HCT116 (cell line): ENCODE results near the gene EDN2. TPM values are rescaled to one million over a fixed set of nuclear protein-coding genes. Genes with fewer than 3 reads are reported as not detected.

ENCODE experiments used
- ATAC-seq: fragments of 200-7000 bp; cut with Tn5 transposase; 2 replicates; pipeline ENCODE4 v1.9.1; 2020; ENCODE audit warnings: mild to moderate bottlenecking, moderate library complexity
- BruUV-seq: library from RNA; stranded (reverse); fragments of 400-500 nt; replicated peaks from 2 replicates; lab custom pipeline; 2021; lab: Mats Ljungman, UMichigan
- CTCF ChIA-PET: fragments of 300-600 bp; sonication (Branson Sonifier 250); formaldehyde crosslinking; loops from one replicate; lab custom pipeline; 2021; ENCODE audit warnings: antibody characterized with exemption; lab: Charles Lee
- POLR2A ChIA-PET: fragments of 300-600, 350-600 bp; sonication (Branson Sonifier 250); formaldehyde crosslinking; loops from one replicate; lab custom pipeline; 2021; ENCODE audit warnings: antibody characterized with exemption; lab: Charles Lee
- RAD21 ChIA-PET, 2 experiments: fragments of 300-600 bp; sonication (Branson Sonifier 250); formaldehyde crosslinking; loops; one replicate each; lab custom pipeline; 2023; ENCODE audit warnings: low total read pairs in 2 of 2; ENCODE audit not compliant: uncharacterized antibody in 2 of 2, unreplicated experiment in 2 of 2, low non-redundant PET in 1 of 2; lab: Charles Lee
- DNase-seq: peaks from one replicate; pipeline ENCODE4 v3.0.0-alpha.2; 2010; ENCODE audit warnings: low read depth, low spot score
- H2AFZ ChIP-seq: fragments of 200-600 bp; shearing (Covaris generic), sonication (generic); 2 replicates; pipeline ENCODE4 v1.6.1; 2017; ENCODE audit warnings: low read depth, mixed run types, mixed read lengths, antibody characterized with exemption, low read length; ENCODE audit not compliant: poor library complexity, severe bottlenecking
- H3K27ac ChIP-seq: 2 replicates; pipeline ENCODE4 v1.5.1; 2012; ENCODE audit warnings: low read depth, low read length
- H3K27me3 ChIP-seq: fragments of 200-600 bp; sonication (generic); 2 replicates; pipeline ENCODE4 v1.6.1; 2016; ENCODE audit warnings: mixed run types, low read length, mixed read lengths; ENCODE audit not compliant: insufficient read depth
- H3K36me3 ChIP-seq, 2 experiments: fragments of 200-500 bp in 1 of 2; fragments of 200-600 bp in 1 of 2; sonication (Bioruptor generic) in 1 of 2; sonication (generic) in 1 of 2; 2 replicates each; pipeline versions ENCODE4 v1.5.1 to v1.6.1; 2014 to 2016; ENCODE audit warnings: low read length in 2 of 2, inconsistent platforms in 1 of 2, mixed read lengths in 1 of 2, mixed run types in 1 of 2; ENCODE audit not compliant: insufficient read depth in 2 of 2, control insufficient read depth in 1 of 2
- H3K4me1 ChIP-seq, 2 experiments: fragments of 200-600 bp in 1 of 2; sonication (generic) in 1 of 2; 2 replicates each; pipeline versions ENCODE4 v1.5.1 to v1.6.1; 2012 to 2017; ENCODE audit warnings: low read length in 2 of 2, inconsistent platforms in 1 of 2, mild to moderate bottlenecking in 1 of 2, mixed read lengths in 1 of 2, mixed run types in 1 of 2, moderate library complexity in 1 of 2; ENCODE audit not compliant: insufficient read depth in 2 of 2, control insufficient read depth in 1 of 2
- H3K4me2 ChIP-seq: fragments of 200-600 bp; sonication (generic); 2 replicates; pipeline ENCODE4 v1.6.1; 2017; ENCODE audit warnings: mixed run types, low read length, mixed read lengths
- H3K4me3 ChIP-seq, 2 experiments: fragments of 200-600 bp in 1 of 2; sonication (generic) in 1 of 2; replicated peaks in 1 of 2; 2 replicates each; pipeline ENCODE4 v1.5.1; 2011 to 2016; ENCODE audit warnings: low read length in 2 of 2, control low read depth in 1 of 2, low read depth in 1 of 2, mild to moderate bottlenecking in 1 of 2, mixed read lengths in 1 of 2, mixed run types in 1 of 2
- H3K79me2 ChIP-seq: fragments of 200-600 bp; sonication (generic); 2 replicates; pipeline ENCODE4 v1.6.1; 2017; ENCODE audit warnings: mild to moderate bottlenecking, mixed run types, low read length, moderate library complexity, mixed read lengths; ENCODE audit not compliant: insufficient read depth
- H3K9ac ChIP-seq: fragments of 200-600 bp; sonication (generic); 2 replicates; pipeline ENCODE4 v1.6.1; 2016; ENCODE audit warnings: low read length, mixed read lengths
- H3K9me2 ChIP-seq: fragments of 200-600 bp; sonication (generic), shearing (Covaris generic); 2 replicates; pipeline ENCODE4 v1.6.1; 2017; ENCODE audit warnings: mixed run types, mild to moderate bottlenecking, moderate library complexity; ENCODE audit not compliant: insufficient read depth
- H3K9me3 ChIP-seq, 2 experiments: fragments of 200-500 bp in 1 of 2; fragments of 200-600 bp in 1 of 2; sonication (Bioruptor generic) in 1 of 2; sonication (generic) in 1 of 2; 2 replicates each; pipeline ENCODE4 v1.6.1; 2014 to 2017; ENCODE audit warnings: low read length in 2 of 2, mixed read lengths in 2 of 2, inconsistent platforms in 1 of 2, low read depth in 1 of 2, mild to moderate bottlenecking in 1 of 2, mixed run types in 1 of 2, moderate library complexity in 1 of 2; ENCODE audit not compliant: control insufficient read depth in 1 of 2, insufficient read depth in 1 of 2
- H4K20me1 ChIP-seq: fragments of 200-600 bp; sonication (generic), shearing (Covaris generic); 2 replicates; pipeline ENCODE4 v1.6.1; 2017; ENCODE audit warnings: mixed run types, mild to moderate bottlenecking, moderate library complexity; ENCODE audit not compliant: insufficient read depth
- ATF3 ChIP-seq: IDR thresholded peaks from 2 replicates; pipeline ENCODE4 v1.6.1; 2012
- CBX3 ChIP-seq: IDR thresholded peaks from 2 replicates; pipeline ENCODE4 v1.6.1; 2012; ENCODE audit warnings: low read depth
- CEBPB ChIP-seq: IDR thresholded peaks from 2 replicates; pipeline ENCODE4 v1.6.1; 2012; ENCODE audit warnings: low read depth
- EGR1 ChIP-seq: IDR thresholded peaks from 2 replicates; pipeline ENCODE4 v1.6.1; 2012; ENCODE audit warnings: low read depth
- ELF1 ChIP-seq: IDR thresholded peaks from 2 replicates; pipeline ENCODE4 v1.6.1; 2012; ENCODE audit warnings: low read depth, borderline replicate concordance
- EZH2 ChIP-seq: fragments of 200-600 bp; sonication (generic); IDR thresholded peaks from 2 replicates; pipeline ENCODE4 v1.6.1; 2017; ENCODE audit warnings: antibody characterized with exemption, mixed run types
- EZH2phosphoT487 ChIP-seq: fragments of 200-600 bp; IDR thresholded peaks from 2 replicates; pipeline ENCODE4 v1.6.1; 2018; ENCODE audit warnings: antibody characterized with exemption, borderline replicate concordance
- FOSL1 ChIP-seq: IDR thresholded peaks from 2 replicates; pipeline ENCODE4 v1.6.1; 2012; ENCODE audit warnings: low read depth
- POLR2A ChIP-seq: IDR thresholded peaks from 2 replicates; pipeline ENCODE4 v1.7.0; 2011; ENCODE audit warnings: borderline replicate concordance; ENCODE audit not compliant: insufficient read depth, insufficient read length; ENCODE audit errors: extremely low read depth
- POLR2AphosphoS5 ChIP-seq: IDR thresholded peaks from 2 replicates; pipeline ENCODE4 v1.6.1; 2011; ENCODE audit warnings: mild to moderate bottlenecking, low read depth, low read length, moderate library complexity
- REST ChIP-seq: IDR thresholded peaks from 2 replicates; pipeline ENCODE4 v1.6.1; 2012; ENCODE audit warnings: low read depth
- SIN3A ChIP-seq: IDR thresholded peaks from 2 replicates; pipeline ENCODE4 v1.6.1; 2012; ENCODE audit warnings: low read depth
- SRF ChIP-seq: IDR thresholded peaks from 2 replicates; pipeline ENCODE4 v1.6.1; 2012; ENCODE audit warnings: low read depth
- TCF7L2 ChIP-seq: IDR thresholded peaks from 2 replicates; pipeline ENCODE4 v1.7.0; 2011; ENCODE audit warnings: borderline replicate concordance, inconsistent platforms; ENCODE audit not compliant: insufficient read depth, insufficient read length; ENCODE audit errors: extremely low read depth
- YY1 ChIP-seq: IDR thresholded peaks from 2 replicates; pipeline ENCODE4 v1.6.1; 2011; ENCODE audit warnings: low read length, low read depth, moderate library complexity, mild to moderate bottlenecking; ENCODE audit not compliant: insufficient replicate concordance; ENCODE audit errors: extremely low read depth
- ZFX ChIP-seq: fragments of 450-650 bp; IDR thresholded peaks from 2 replicates; pipeline ENCODE4 v1.6.1; 2017
- ZNF274 ChIP-seq: fragments of 200-500 bp; sonication (Bioruptor generic); IDR thresholded peaks from 2 replicates; pipeline ENCODE4 v1.6.1; 2014; ENCODE audit warnings: mild to moderate bottlenecking, low read depth, low read length, inconsistent platforms
- intact Hi-C: fragments of 100-400 bp; cut with micrococcal nuclease; formaldehyde crosslinking; loops from 2 replicates; pipeline ENCODE4 v1.10.0; 2022
- total RNA-seq: library from RNA; stranded (reverse); gene quantifications from one replicate; pipeline ENCODE4 v1.2.1, GENCODE V29; 2021; ENCODE audit not compliant: unreplicated experiment
- TF ChIP-seq, protein P1 (sequence below): IDR thresholded peaks from 2 replicates; pipeline ENCODE4 v1.6.1; 2011; ENCODE audit warnings: mild to moderate bottlenecking, low read length, moderate library complexity; ENCODE audit not compliant: insufficient replicate concordance; ENCODE audit errors: extremely low read depth
- TF ChIP-seq, protein P2 (sequence below), 3 experiments: fragments of 200-600 bp in 1 of 3; sonication (generic) in 1 of 3; IDR thresholded peaks in 2 of 3; conservative IDR thresholded peaks in 1 of 3; 2 replicates each; pipeline ENCODE4 v1.5.1; 2012 to 2017; ENCODE audit warnings: low read depth in 2 of 3, low read length in 2 of 3, antibody characterized with exemption in 1 of 3, borderline replicate concordance in 1 of 3, control low read depth in 1 of 3, mild to moderate bottlenecking in 1 of 3, mixed read lengths in 1 of 3, mixed run types in 1 of 3, moderate library complexity in 1 of 3; ENCODE audit not compliant: insufficient read depth in 1 of 3

The EDN2 gene
- total RNA-seq, 1 experiment from 2014 or later: not detected

DNA sequence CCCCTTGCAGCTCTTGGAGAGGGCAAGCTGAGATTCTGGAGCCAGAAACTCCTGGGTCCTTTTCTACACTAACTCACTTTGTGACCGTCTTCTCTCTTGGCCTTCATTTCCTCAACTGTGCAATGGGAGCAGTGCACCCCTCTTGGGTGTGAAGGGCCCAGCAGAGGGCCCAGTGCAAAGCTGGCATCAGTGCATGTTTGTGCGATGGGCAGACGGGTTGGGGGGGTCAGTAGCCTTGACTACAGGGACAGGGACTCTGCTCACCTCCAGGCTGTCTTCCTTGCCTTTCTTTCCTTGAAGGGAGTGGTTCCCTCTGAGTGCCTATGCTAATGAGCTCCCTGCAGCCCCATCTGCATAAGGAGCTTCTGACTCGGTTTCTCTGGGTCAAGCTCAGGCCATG, 51.0 kb downstream of the EDN2 start:
- TF ChIP-seq EZH2phosphoT487: no peak
- TF ChIP-seq POLR2A: no peak
- no peak for TF ChIP-seq EGR1
- TF ChIP-seq SRF: no peak
- TF ChIP-seq, protein P1, sequence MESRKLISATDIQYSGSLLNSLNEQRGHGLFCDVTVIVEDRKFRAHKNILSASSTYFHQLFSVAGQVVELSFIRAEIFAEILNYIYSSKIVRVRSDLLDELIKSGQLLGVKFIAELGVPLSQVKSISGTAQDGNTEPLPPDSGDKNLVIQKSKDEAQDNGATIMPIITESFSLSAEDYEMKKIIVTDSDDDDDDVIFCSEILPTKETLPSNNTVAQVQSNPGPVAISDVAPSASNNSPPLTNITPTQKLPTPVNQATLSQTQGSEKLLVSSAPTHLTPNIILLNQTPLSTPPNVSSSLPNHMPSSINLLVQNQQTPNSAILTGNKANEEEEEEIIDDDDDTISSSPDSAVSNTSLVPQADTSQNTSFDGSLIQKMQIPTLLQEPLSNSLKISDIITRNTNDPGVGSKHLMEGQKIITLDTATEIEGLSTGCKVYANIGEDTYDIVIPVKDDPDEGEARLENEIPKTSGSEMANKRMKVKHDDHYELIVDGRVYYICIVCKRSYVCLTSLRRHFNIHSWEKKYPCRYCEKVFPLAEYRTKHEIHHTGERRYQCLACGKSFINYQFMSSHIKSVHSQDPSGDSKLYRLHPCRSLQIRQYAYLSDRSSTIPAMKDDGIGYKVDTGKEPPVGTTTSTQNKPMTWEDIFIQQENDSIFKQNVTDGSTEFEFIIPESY: no peak
- TF ChIP-seq POLR2AphosphoS5: no peak
- no peak for TF ChIP-seq ZFX
- TF ChIP-seq ELF1: no peak
- TF ChIP-seq YY1: no peak
- TF ChIP-seq TCF7L2: no peak
- no peak for TF ChIP-seq FOSL1
- TF ChIP-seq, protein P2, sequence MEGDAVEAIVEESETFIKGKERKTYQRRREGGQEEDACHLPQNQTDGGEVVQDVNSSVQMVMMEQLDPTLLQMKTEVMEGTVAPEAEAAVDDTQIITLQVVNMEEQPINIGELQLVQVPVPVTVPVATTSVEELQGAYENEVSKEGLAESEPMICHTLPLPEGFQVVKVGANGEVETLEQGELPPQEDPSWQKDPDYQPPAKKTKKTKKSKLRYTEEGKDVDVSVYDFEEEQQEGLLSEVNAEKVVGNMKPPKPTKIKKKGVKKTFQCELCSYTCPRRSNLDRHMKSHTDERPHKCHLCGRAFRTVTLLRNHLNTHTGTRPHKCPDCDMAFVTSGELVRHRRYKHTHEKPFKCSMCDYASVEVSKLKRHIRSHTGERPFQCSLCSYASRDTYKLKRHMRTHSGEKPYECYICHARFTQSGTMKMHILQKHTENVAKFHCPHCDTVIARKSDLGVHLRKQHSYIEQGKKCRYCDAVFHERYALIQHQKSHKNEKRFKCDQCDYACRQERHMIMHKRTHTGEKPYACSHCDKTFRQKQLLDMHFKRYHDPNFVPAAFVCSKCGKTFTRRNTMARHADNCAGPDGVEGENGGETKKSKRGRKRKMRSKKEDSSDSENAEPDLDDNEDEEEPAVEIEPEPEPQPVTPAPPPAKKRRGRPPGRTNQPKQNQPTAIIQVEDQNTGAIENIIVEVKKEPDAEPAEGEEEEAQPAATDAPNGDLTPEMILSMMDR (IDR thresholded peaks at IDR 0.05 in 2 of 3, conservative IDR thresholded peaks at IDR 0.05 in 1 of 3; ENCODE audit: borderline replicate concordance in 1 of 3, insufficient read depth in 1 of 3, low read depth in 2 of 3, low read length in 2 of 3): no peak
- TF ChIP-seq SIN3A: no peak
- TF ChIP-seq ATF3: no peak
- no peak for TF ChIP-seq CBX3
- no peak for TF ChIP-seq REST
- TF ChIP-seq ZNF274: no peak
- TF ChIP-seq EZH2: no peak
- no peak for TF ChIP-seq CEBPB
- TF ChIP-seq, all 23 proteins: peak for 0
- ChIA-PET RAD21 (interaction anchor here (0.6 to 2.0 kb wide), 4 partner anchors 15 to 150 kb away, joined by 3 to 8 read pairs (median 4); no protein-coding TSS in a partner anchor), CTCF (interaction anchor here (0.7 to 2.5 kb wide), 10 partner anchors 8 to 164 kb away, joined by 3 to 21 read pairs (median 5); no protein-coding TSS in a partner anchor), POLR2A (interaction anchor here (1.0 kb wide), 1 partner anchor 16 kb away, joined by 3 read pairs; no protein-coding TSS in a partner anchor)
- H4K20me1 ChIP-seq: no peaks in the 10 kb centered on the region
- no peaks in the 10 kb centered on the region for H3K9me2 ChIP-seq
- intact Hi-C loops: loop anchor here (5.0 kb wide), 1 partner anchor 151 kb away; no protein-coding TSS in a partner anchor
- peaks cover 16% of the 10 kb centered on the region; the same call in 1 of the 2 replicates for H3K27me3 ChIP-seq
- ATAC-seq: no peak
- no peaks in the 10 kb centered on the region for H3K36me3 ChIP-seq
- no peak overlapping the region for H3K9ac ChIP-seq
- H3K4me2 ChIP-seq: peak overlapping the region; percentile 82
- BruUV-seq: no TSS peak
- DNase-seq: no peak
- no peak overlapping the region for H2AFZ ChIP-seq
- H3K27ac ChIP-seq: peak overlapping the region; percentile 10; the same call in 1 of the 2 replicates
- no peaks in the 10 kb centered on the region for H3K9me3 ChIP-seq
- H3K4me3 ChIP-seq: no peak overlapping the region; a peak in 1 of 4 replicates
- H3K4me1 ChIP-seq: peaks cover 14 to 22% of the 10 kb centered on the region in 2 experiments
- no peaks in the 10 kb centered on the region for H3K79me2 ChIP-seq
